Chondrocyte (in vitro differentiated cells): ENCODE data around the gene KRTAP10-12. TPM values are rescaled to one million over a fixed set of nuclear protein-coding genes. Genes with fewer than 3 reads are reported as not detected.

Experiments used
- DNase-seq: peaks from one replicate; pipeline ENCODE4 v3.0.0; 2021; ENCODE audit warnings: mixed read lengths, low spot score
- H3K27ac Mint-ChIP-seq: one replicate; pipeline ENCODE4 v1.8.0; 2021; ENCODE audit warnings: mild to moderate bottlenecking, moderate library complexity, mixed read lengths; ENCODE audit not compliant: unreplicated experiment
- H3K27me3 Mint-ChIP-seq: 2 replicates; pipeline ENCODE4 v1.8.0; 2021; ENCODE audit warnings: low read depth, mixed read lengths
- H3K36me3 Mint-ChIP-seq: 2 replicates; pipeline ENCODE4 v1.8.0; 2021; ENCODE audit warnings: low read depth, mixed read lengths
- H3K4me1 Mint-ChIP-seq: 2 replicates; pipeline ENCODE4 v1.8.0; 2021; ENCODE audit warnings: low read depth, mild to moderate bottlenecking, mixed read lengths
- H3K4me3 Mint-ChIP-seq: one replicate; pipeline ENCODE4 v1.8.0; 2021; ENCODE audit warnings: mild to moderate bottlenecking, moderate library complexity, mixed read lengths; ENCODE audit not compliant: unreplicated experiment
- H3K9me3 Mint-ChIP-seq: 2 replicates; pipeline ENCODE4 v1.8.0; 2021; ENCODE audit warnings: low read depth, mixed read lengths
- total RNA-seq: library from RNA; stranded (reverse); gene quantifications from 3 replicates; pipeline ENCODE4 v1.2.1, GENCODE V29; 2021
- TF ChIP-seq, protein P1 (sequence below): fragments of 200-600 bp; sonication (generic); IDR thresholded peaks from 2 replicates; pipeline ENCODE4 v1.5.0; 2021; ENCODE audit warnings: antibody characterized with exemption, mild to moderate bottlenecking, moderate library complexity

The KRTAP10-12 gene
- total RNA-seq, 1 donor from 2014 or later: not detected

DNA sequence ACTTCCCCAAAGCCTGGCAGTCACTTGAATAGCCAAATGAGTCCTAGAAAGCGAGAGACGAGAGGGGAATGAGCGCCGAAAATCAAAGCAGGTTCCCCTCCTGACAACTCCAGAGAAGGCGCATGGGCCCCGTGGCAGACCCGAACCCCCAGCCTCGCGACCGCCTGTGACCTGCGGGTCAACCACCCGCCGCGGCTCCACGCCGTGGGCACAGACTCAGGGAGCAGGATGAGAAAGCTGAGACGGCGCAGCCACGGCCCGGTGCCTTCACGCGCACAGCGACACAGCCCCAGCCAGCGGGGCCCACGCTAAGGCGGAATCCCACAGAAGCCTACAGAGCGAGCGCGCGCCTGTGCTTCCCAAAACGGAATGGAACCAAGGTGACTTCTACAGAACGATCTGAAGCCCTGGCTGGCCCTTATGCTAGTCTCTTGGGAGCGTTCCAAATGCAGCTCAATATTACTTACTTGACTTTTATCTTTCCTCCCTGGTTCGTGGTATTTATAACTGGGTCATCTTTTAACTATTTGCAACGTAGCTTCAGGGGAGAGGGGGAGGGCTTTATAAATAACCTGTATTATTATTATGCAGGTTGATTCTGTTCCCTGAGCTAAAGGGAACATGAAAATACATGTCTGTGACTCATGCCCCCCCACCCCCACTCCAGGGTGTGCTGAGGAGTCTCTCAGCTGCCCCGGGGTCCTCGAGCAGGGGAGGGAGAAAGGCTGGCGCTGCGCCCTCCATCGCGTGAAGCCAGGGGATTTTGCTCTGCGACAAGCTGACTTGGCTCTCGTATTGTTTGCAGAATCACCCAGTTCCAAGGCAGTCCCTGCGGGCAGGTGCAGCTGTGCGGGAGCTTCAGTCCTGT is 12.7 kb downstream of the KRTAP10-12 start:
- H3K4me1 Mint-ChIP-seq: peaks cover 18% of the 10 kb centered on the region
- H3K4me3 Mint-ChIP-seq: no peak overlapping the region
- H3K27ac Mint-ChIP-seq: no peak overlapping the region
- peaks cover 3% of the 10 kb centered on the region for H3K9me3 Mint-ChIP-seq
- peaks cover 1% of the 10 kb centered on the region for H3K36me3 Mint-ChIP-seq
- peak; percentile 78 for DNase-seq
- TF ChIP-seq, protein P1, sequence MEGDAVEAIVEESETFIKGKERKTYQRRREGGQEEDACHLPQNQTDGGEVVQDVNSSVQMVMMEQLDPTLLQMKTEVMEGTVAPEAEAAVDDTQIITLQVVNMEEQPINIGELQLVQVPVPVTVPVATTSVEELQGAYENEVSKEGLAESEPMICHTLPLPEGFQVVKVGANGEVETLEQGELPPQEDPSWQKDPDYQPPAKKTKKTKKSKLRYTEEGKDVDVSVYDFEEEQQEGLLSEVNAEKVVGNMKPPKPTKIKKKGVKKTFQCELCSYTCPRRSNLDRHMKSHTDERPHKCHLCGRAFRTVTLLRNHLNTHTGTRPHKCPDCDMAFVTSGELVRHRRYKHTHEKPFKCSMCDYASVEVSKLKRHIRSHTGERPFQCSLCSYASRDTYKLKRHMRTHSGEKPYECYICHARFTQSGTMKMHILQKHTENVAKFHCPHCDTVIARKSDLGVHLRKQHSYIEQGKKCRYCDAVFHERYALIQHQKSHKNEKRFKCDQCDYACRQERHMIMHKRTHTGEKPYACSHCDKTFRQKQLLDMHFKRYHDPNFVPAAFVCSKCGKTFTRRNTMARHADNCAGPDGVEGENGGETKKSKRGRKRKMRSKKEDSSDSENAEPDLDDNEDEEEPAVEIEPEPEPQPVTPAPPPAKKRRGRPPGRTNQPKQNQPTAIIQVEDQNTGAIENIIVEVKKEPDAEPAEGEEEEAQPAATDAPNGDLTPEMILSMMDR: no peak
- H3K27me3 Mint-ChIP-seq: peaks cover 70% of the 10 kb centered on the region

DNA sequence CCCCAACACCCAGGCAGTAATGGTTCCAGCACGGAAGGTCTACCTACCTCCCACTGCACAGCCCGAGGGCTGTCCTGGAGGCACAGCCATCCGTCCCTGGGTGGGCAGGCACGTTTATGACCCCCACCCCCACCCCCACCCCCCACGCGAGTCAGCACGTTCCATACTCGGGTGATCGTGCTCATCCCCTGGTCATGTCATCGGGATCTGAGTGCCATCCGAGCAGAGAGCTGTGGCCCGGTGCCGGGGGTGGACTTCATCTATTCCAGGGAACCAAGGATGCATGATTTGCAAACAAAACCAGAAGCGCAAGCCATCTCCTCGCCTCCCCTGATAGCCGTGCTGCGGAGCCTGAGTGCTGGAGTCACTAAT is 13.3 kb downstream of the KRTAP10-12 start:
- TF ChIP-seq, protein P1: no peak
- peaks cover 18% of the 10 kb centered on the region for H3K4me1 Mint-ChIP-seq
- no peak overlapping the region for H3K4me3 Mint-ChIP-seq
- peaks cover 3% of the 10 kb centered on the region for H3K9me3 Mint-ChIP-seq
- H3K36me3 Mint-ChIP-seq: peaks cover 1% of the 10 kb centered on the region
- peaks cover 68% of the 10 kb centered on the region for H3K27me3 Mint-ChIP-seq
- no peak overlapping the region for H3K27ac Mint-ChIP-seq
- DNase-seq: peak; percentile 63

DNA sequence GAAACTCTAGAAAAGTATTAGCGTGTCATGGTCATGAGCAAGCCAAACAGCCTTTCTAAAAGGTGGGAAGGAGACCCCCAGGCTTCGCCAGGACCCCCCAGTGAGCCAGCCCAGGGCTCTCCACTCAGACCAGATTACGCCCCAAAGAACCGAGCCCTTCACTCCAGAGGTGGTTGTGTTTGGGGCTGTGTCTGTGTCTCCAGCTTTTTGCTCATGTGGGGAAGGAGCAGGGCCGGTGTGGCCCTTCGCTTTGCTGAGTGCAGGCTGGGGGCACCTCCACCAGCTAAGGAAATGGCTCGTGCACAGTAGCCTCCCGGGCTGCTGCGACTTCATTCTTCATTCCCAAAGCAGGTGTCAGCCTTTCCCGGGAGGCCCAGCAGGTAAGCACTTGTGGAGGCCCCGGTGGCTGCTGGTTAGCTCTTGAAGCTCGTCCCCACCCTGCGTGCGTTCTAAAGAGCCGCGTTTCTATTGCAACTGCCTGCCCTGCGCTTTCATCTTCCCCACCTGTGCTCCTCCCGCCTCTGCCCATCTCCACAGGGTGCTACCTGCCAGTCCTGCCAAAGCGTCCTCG is 13.9 kb downstream of the KRTAP10-12 start:
- peaks cover 18% of the 10 kb centered on the region for H3K4me1 Mint-ChIP-seq
- no peak overlapping the region for H3K4me3 Mint-ChIP-seq
- peak; percentile 77 for DNase-seq
- H3K9me3 Mint-ChIP-seq: peaks cover 1% of the 10 kb centered on the region
- TF ChIP-seq, protein P1: no peak
- H3K27ac Mint-ChIP-seq: no peak overlapping the region
- H3K27me3 Mint-ChIP-seq: peaks cover 65% of the 10 kb centered on the region
- no peaks in the 10 kb centered on the region for H3K36me3 Mint-ChIP-seq

DNA sequence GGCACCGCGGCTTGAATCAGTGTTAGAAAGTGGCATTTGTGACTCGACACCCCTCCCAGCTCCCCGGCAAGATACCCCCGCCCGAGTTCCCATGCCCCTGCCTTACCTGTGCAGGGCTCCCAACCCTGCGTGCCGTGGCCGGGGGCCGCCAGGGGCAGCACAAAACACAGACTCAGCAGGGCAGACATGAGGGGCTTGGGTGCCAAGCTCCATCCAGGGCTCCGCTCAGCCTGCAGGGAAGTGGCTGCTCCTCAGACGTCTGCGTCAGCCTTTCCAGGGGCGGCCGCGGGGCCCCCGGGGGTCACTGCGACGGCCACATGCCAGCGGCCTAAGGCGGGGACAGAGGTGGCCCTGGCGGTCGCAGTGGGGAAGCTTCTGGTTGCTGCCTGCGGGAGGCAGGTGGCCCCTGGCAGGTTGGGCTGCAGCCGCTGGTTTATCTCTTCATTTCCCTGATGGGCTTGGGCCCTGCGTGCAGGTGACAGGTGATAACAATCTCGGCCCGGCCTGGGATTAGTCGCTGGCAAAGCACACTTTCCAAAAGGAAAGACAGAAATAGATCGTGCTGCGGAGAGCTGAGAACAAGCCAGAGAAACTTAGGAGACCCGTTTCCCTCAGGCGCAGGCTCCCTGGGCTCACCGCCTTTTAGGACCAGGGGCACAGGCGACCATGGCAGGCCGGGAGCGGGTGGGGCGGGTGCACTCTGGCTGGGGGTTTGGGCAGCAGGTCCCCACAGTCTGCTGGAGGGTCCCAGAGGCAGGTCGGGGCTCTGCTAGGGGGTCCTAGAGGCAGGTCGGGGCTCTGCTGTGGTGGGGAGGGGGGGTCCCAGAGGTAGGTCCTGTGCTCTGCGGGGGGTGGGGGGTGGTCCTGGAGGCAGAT is 14.6 kb downstream of the KRTAP10-12 start, which contains the start of gene TSPEAR:
TSS of gene TSPEAR (minus strand) at position 246 of the 876 bp plus-strand sequence. CDS start at position 188, 58 bp downstream.
- Mint-ChIP-seq H3K36me3 (no peaks in the 10 kb centered on the region), H3K27me3 (peaks cover 59% of the 10 kb centered on the region), H3K4me1 (peaks cover 20% of the 10 kb centered on the region), H3K9me3 (no peaks in the 10 kb centered on the region), H3K4me3 (no peak within 1 kb of the TSS), H3K27ac (no peak within 1 kb of the TSS)
- TF ChIP-seq, protein P1: no peak
- peak; percentile 77 for DNase-seq
